H4 (cell line): ENCODE data around the gene NFIA. TPM values are rescaled to one million over a fixed set of nuclear protein-coding genes. Genes with fewer than 3 reads are reported as not detected.

Experiments
- DNase-seq: peaks from one replicate; pipeline ENCODE4 v3.0.0-alpha.2; 2015; ENCODE audit warnings: low spot score
- total RNA-seq: library from RNA; depleted of rRNA; stranded (reverse); fragments of >200 nt; shearing (Covaris generic); gene quantifications from 2 replicates; pipeline ENCODE4 v1.2.3, GENCODE V29; 2014

Gene NFIA
- total RNA-seq, 1 experiment from 2014 or later = 7.4 TPM

DNA sequence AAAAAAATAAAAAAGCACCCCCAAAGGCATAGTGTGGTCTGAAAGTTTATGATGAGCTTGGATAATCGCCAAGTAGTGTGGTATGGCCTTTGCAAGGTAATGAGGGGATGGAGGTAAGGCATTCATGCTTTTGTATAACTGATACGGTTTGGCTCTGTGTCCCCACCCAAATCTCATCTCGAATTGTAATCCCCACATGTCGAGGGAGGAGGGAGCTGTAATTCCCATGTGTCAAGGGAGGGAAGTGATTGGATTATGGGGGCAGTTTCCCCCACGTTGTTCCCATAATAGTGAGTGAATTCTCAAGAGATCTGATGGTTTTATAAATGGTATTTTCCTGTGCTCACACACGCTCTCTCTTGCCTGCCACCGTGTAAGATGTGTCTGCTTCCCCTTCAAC, 215.5 kb downstream of the NFIA start:
- DNase-seq = no peak

DNA sequence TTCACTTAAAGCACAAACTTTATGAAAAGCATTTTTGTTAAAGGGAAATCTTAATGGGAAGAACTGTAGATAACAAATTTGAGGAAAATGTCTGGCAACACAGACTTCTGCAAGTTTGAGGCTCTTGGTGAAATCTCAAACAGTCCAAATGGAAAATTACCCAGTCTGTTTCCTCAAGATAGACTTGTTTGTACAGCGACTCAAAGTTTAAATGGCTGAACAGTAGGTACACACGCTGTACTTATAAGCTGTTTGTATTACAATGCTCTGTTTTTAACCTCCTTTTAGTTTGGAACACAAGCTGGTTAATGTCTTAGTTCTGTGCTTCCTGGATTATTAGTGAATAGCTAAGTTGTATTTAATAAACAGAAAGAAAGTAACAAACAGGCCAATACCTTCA, 217.1 kb downstream of the NFIA start:
- DNase-seq = no peak

DNA sequence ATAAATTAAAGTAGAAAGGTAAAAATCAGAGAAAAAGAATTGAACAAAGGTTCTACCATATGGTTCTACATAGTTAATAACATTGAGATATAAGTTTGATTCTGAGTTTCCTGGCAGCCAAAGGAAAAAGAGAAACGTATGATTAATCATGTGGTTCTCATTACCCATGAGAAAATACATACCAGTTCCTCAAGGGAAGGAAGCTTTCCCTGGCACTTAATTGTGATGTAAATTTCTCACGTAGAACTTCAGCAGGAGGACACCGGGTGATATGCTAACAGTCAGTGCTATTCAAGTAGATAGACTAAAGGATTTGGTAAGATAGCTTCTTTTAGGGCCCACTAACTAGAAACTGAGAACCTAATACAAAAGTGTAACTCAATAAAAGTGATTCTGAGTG, 218.5 kb downstream of the NFIA start:
- DNase-seq = no peak

DNA sequence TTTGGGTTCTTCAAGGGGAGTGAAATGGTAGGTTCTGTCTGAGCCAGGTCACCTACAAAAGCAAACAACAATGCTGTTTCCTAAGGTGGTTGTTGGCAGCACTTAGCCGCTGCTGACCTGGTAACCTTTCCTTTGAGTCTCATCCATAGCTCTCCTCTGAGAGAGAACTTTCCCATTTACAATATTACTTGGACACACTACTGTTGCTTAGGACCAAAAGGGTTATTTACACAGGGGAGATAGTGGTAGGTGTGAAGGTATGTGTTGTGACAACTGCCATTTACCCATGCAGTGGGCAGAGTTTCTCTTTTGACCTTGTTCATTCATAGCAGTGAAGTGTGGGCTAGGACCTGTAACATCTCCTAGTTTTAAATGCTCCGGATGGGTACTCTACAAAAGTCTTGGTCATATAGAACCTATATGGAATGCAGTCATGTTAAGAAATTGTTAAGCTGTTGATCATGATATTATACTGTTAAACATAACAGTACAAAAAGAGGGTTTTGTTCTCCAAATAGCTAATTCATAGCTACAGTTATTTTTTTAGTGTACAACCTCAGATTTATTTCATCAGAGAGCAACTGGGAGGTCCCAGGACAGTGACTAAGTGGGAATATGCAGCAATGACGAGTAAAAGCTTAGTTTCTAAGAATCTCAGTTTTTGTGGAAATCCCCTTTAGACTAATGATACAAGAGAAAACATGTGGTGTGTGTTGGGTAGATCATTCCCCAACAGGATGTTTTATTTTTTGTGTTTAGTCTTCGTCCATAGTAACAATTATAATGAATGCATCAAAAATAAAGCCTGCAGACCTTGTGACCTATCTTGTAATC, 219.7 kb downstream of the NFIA start:
- no peak for DNase-seq

DNA sequence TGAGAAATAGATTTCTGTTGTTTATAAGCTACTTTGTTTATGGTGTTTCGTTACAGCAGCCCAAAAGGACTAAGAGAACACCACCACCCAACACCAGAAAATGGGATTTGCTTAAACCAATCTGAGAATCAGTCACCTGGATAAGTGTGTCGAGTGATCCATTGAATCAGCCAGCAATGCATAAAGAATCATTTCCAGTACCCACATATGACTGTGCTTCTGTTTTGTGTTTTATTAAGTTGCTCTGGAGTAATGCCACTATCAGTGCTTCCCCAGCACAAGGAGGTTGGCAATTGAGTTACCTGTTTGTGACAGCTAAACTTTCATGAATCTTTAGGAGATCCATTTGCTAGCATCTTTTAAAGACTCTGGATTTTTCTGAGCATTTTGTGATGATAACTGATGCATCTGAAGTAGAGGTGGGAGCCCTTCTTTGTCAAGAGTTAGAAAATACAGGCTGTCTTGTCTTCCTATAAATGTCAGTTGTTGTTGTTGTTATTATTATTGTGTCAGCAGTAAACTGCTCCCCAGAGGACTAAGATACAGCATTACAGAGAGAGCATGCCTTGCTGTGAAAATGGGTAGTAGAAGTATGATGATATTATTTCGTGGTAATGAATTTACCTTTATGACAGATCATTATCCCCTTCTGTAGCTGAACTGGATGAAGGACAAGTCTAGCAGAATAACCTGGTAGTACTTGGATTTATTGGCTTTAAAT, 225.2 kb downstream of the NFIA start:
- no peak for DNase-seq

DNA sequence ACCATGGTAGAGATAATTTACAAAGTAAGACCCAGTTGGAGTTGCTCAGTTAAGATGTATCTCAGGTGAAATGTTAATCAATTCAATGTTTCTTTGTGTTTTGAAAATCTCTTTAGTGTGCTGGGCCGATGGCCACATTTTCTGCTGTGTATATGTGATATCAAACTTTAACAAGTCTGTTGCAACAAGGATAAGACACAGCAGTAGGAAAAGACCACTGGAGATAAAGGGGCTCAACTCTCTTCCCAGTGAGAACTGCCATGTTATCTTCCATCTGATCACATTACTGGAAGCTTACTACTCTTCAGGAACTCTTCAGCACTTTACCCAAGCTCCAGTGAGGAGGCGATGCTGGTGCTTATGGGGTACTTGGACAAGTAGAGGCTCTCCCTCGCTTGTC, 227.7 kb downstream of the NFIA start:
- DNase-seq = no peak

DNA sequence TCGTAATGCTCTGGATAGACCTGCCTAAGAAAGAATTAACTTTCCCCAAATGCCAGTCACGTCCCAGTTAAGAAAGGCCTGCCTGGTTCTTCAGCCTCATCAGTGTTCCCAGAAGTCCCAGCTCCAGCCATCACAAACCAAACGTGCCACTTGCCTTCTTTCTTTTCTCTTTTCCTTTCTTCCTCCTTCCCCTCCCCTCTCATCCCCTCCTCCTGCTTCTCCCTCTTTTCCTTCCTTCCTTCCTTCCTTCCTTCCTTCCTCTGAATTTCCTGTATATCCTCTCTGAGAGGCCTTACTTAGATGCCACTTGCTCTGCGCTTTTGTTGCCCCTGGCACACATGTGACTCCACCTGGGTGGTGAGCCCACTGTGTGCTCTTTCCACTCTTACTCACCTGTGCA, 228.2 kb downstream of the NFIA start:
- DNase-seq = no peak

DNA sequence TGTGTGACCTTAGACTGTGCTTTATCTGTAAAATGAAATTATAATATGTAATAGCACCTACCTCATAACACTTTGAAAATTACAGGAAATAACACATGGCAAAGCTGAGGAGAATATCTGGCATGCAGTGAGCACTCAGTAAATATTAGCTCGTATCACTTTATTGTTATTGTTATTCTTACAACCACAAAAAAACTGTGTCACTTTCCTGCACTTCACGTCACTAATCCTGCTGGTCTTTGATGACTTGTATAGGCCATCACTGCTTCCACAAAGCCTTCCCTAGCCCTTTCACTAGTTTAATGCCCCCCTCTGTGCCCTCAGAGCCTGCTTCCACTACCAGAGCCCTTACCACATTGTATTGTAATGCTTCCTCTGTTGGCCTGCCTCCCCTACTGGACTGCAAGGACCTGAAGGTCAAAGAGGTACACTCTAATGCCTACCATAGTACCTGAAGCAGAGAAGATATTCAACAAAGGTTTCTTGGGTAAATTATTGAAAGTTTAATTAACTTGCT, 231.6 kb downstream of the NFIA start:
- DNase-seq = no peak

DNA sequence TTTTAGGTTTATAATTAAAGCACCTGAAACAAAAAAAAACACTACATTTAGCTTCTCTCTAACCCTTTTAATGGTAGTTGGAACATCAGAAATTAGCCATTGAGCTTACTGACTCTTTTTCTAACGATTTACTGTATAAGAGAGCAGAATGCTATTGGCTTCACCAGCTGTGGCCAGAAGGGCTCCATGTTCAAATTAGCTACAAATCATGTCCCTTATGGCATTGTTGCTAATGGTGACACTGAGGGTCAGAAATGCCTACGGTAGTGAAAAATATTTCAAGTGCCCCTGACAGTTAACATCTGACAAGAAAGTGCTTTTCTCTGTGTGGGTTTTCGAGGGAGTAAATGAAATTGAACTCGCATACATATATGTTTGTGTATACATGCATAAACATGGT, 232.7 kb downstream of the NFIA start:
- DNase-seq = no peak

DNA sequence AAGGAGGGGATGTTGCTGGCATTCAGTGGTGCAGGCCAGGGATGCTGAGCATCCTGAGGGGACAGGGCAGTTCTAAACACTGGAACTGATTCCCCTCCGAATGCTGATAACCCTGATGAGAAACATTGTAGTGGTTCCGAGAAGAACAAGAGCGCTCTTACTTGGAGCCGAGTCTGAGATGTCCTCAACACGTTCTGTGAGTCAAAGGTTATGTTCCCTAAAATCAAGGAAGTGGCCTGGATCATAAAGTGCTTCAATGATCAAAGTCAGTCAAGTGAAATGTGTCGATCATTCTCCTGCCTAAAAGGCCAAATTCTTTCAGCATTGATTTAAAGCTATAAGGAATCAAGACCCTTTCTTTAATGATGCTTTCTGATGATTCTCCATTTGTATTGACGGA, 234.1 kb downstream of the NFIA start:
- no peak for DNase-seq

DNA sequence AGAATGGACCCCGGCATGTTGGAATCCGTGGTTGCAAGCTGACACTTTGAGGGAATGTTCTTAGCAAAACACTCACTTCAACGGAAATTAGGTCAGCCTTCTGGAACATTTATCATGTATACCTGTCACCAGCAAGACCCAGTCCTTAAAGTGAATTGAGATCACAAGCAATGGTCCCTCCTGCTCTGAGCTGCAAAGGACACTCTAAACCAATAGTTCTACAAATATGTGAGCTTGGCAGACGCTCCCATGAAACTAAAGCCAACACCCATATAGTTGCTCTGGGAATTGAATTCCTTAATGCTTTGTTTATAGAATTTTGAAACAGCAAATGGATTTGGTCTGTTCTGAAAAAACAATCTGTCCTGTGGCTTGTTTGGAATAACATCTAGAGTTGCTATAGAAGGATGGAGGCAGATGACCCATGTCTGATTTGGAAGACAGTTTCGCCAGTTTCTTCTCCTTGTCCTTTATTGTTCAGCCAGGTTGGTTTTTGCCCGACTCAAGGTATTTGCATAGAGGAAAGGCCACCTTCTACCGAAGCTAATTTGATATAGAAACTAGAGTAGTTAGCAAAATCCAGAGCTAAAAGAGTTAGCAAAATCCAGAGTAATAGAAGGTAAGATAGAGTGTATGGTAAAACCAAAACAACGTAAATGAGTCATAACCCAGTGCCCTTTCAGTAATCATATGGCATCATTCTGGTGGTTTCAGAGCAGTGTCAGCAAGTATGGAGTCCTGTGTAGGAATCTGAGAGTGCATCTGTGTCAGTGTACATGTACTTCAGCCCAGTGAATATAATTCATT, 236.2 kb downstream of the NFIA start:
- DNase-seq = peak; percentile 75

DNA sequence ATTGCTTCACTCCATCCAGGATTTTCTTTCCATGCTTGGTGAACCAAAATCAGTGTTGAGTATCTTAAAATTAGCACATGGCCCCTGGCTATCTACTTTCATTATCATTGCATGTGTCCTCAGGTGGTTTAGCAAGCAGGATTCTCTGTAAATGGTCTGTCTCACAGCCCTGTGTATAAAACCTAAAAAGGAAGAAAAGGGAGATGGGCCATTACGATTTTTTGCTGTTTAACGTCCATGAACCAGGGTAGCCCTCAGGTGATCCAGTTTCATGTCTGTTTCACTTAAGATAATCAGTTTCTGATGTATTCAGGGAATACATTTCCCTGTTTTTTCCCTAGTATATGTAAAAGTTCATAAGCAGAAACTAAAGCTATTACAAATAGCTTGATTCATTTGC, 238.2 kb downstream of the NFIA start:
- no peak for DNase-seq

DNA sequence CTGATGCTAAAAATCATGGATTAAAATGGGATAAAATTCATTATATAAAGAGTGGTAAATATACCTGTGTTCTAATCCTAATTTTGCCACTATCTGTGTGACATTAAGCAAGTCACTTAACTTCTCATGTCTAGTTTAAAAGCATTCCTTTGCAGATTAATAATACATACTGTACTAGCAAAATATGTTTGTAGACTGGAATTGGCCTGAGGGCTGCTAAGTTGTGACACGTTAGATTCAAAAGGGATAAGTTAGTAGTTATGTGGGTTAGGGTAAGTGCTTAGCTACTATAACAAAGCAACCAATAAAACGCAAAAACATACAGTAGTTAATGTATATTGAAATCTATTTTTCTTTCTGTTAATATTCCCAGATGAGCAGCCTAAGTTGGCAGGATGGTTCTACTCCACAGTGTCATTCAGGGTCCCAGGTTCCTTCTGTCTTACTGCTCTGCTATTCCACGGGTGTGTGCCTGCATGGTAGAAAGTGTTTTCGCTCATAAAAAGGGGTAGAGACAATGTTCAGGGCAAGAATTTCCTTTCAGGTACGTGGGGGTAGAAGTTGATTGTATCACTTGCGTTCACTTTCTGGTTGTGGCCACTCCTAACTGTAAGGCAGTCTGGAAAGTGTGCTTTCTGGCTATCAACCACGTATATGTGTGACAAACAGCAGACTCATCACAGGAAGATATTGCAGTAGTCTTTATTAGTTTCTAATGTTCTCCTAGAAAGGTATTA, 239.8 kb downstream of the NFIA start:
- DNase-seq = no peak

DNA sequence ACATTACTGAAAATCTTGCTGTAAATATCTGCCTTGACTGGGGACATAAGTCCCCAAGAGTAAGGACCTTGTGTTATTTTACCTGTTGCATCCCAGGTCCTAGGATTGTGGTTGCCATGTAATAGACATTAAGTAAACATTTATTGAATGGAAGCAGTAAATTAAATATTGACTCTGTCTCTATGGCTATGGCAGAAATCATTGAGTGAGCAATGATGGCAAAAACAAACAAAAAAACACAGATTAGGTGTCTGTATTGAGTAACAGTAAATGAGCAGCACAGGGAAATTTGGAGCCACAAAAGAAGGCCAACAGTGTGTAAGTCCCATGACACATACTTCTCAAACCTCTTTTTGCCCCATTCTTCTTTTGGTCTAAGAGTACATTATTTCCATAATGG, 240.4 kb downstream of the NFIA start:
- no peak for DNase-seq

DNA sequence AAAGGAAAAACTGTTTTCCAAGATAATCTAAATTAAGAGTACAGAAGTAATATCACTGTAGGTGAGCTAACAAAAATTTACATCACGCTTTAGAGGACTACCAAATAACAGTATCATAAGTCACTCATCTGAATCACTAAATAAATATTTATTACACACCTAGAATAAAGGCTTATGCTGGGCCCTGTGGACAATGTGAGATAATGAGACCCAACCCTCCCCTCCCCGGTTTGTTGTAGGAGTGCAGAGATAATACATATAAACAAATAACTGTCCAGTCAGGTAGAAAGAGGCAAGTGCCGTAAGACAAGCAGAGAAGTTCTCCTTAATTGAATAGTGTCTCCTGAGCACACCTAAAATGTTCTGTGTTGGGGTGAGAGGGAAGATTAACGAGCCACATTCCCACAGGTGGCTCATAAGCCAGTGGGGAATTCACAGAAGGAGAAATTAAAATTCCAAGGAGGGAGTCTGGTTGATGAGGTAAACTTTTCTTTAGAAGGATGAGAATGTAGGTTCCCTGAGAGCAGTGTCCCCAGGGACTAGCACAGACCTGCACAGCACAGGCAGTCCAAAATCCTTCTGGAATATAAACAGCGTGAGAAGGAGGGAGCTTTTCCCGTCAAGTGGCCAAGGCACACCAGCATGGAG, 241.4 kb downstream of the NFIA start:
- DNase-seq = no peak

DNA sequence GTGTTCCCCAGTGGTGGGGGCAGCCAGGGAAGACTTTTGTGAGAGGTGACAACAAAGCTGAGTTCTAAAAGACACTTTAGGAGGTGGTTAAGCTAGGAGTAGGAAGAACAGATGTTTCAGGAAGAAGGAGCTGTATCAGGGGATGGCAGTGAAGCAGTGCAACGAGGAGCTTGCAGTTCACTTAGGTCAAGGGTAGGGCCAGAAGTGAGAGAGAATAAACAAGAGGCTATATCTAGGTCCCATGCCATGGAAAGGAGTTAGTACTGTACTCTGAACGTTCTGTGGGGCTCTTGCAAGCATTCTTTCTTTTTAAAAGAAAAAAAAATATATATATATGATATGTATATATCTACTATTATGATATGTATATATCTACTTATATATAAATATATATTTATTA, 244.4 kb downstream of the NFIA start:
- no peak for DNase-seq

DNA sequence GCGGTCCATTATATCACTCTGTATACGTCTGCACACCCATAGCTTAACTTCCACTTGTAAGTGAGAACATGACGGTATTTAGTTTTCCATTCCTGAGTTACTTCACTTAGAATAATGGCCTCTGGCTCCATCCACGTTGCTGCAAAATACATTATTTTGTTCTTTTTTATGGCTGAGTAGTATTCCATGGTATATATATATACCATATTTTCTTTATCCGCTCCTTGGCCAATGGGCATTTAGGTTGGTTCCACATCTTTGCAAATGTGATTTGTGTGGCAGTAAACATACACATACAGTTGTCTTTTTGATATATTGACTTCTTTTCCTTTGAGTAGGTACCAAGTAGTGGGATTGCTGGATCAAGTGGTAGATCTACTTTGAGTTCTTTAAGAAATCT, 245.1 kb downstream of the NFIA start:
- no peak for DNase-seq

DNA sequence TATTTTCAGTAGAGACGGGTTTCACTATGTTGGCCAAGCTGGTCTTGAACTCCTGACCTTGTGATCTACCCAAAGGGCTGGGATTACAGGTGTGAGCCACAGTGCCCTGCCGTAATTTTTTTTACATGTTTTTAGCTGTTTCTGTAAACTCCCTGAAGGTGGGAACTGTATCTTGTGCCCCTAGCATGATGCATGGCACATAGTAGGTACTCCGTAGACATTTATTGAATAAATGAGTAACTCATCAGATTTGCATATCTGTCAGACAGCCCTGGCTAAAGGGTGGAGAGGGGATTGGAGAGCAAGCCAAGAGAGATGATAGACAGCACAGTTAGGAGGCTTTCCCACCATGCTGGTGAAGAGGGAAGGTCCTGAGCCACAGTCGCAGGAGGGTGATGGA, 247.2 kb downstream of the NFIA start:
- no peak for DNase-seq

DNA sequence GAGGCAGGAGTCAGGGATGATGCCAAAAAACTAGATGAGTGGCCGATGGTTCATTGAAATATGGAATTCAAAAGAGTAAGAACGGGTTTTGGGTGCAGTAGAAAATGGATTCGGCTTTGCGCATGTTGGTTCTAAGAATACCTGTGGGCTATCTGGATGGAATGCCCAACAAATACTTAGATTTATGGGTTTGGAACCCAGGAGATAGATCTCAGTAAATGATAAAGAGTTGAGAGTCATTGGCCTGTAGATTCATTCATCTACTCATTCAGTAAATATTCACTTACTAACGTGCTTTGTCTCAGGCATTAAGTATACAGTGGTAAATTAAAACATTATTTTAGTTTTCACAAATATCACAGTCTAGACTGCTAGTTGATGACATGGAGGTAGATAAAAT, 247.7 kb downstream of the NFIA start:
- DNase-seq = no peak

DNA sequence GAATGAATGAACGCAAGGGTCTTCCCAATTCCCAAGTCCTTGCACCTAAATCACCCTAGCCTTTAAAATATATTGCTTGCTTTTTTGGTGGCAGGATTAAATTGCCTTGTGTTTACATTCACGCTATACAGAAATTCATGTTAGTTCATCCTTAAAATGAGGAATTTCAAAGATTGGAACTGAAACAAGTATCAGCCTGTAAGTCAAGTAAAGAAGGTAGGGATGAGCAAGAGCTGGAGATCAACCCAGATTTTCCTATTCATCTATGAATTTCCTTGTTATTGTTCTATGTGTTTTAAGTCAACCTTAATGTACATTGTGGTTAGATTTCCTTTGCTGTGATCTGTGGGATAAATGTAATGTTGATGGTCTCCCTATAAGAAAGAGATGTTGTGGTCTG, 248.2 kb downstream of the NFIA start:
- DNase-seq = no peak

DNA sequence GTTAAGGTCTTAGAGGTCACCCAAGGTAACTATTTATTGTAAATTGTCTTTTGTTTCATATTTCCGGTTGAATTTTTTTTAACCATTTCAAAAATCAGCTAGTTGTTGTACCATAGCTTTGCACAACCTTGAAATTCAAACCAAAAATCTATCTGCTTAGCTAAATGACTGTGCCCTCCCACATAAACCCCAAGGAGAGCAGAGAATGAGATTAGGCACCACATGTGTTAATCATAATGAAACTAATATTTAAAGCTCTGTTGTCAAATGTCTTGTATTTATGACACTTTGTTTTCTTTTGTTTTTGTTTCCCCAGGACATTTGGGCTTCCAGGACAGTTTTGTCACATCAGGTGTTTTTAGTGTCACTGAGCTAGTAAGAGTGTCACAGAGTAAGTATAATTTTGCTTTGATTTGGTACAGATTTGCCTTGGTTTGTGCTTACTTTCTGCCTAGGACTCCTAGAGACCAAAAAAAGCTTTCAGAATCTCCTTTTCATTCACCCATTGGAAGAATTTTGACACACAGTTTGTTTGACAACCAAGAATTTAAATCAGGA, 249.9 kb downstream of the NFIA start:
- DNase-seq = no peak
